SW 1271 (cell line): ENCODE data around the gene ASPSCR1.
"Not testable (repeated sequence)": the region's sequence is repeated elsewhere in the genome, so short reads cannot be mapped to it uniquely, and the experiment has no call there.

Experiments used
- DNase-seq, 2 experiments: peaks; one replicate each; lab custom pipeline; 2025; lab: John Stamatoyannopoulos, UW

The ASPSCR1 gene

DNA sequence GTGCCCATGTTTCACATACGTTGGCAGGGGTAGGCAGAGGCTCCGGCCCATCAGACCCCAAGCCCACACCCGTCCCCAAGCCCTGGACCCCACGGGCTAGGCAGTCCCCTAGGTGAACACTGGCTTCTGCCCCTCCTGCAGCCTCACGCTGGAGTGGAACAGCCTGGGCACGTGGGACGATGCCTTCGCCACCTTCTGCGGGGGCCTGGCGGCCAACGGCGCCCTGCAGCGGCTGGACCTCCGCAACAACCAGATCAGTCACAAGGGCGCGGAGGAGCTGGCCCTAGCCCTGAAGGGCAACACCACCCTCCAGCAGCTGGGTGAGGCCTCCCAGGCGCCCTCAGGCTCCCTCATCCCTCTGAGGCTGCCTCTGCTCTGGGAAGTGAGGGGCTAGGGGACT is 47.4 kb downstream of the ASPSCR1 start:
- no peak for DNase-seq

DNA sequence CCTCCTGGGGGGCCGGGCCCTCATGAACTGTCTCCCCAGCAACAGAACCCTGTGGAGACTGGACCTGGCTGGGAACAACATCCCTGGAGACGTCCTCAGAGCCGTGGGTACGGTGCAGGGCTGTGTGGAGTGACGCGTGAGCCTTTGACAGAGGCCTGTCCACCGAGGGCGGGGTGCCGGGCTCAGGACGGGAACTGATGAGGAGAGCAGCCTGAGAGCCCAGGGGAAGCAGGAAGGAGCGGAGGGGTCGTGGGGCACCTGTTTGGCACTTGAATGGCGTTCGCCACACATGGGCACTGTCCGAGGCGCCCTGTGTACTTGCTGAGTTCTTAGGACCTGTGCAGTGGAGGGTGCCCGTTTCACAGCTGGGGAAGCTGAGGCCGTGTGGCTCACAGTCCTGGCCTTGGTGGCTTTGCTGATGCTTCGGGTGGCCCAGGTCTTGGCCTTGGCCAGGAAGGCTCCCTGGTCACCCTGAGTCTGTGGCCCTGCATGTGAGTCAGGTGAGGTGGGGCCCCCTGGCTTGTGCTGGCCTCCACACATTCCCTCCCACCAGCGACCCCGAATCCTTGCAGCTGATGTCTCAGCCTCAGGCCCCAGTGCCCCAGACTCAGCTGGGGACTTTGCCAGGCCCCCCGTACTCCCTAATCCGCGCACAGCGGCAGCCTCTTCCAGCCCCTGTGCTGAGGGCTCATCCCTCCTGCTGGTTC is 48.1 kb downstream of the ASPSCR1 start:
- no peak for DNase-seq

DNA sequence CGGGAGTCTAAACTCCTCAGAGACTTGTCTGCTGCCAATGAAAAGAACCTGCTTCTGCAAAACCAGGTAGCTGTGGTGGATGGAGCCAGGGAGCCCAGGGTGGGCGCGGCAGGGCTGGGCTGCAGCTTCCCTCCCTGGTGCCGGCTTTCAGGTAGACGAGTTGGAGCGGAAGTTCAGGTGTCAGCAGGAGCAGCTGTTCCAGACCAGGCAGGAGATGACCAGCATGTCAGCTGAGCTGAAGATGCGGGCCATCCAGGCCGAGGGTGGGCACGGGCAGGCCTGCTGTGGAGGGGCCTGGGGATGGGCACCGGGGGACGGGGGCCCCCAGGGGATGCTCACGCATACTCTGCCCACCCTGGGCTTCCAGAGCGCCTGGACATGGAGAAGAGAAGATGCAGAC is 50.8 kb downstream of the ASPSCR1 start:
- DNase-seq, result no peak

DNA sequence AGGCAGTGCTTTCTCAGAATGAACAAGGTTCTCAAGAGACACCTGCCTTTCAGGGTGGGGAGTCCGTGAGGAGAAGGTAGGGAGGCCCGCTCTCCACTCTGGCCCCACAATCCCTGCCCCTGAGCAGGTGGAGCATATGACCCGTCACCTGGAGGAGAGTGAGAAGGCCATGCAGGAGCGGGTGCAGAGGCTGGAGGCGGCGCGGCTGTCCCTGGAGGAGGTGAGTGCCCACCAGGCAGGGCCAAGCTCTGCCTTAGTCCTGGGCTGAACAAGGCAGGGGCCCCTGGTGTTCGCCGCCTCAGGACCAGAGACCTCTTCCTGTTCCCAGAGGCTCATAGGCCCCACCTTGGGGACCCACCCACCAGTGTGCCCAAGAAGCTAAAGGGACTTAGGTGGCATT is 51.5 kb downstream of the ASPSCR1 start:
- no peak for DNase-seq

DNA sequence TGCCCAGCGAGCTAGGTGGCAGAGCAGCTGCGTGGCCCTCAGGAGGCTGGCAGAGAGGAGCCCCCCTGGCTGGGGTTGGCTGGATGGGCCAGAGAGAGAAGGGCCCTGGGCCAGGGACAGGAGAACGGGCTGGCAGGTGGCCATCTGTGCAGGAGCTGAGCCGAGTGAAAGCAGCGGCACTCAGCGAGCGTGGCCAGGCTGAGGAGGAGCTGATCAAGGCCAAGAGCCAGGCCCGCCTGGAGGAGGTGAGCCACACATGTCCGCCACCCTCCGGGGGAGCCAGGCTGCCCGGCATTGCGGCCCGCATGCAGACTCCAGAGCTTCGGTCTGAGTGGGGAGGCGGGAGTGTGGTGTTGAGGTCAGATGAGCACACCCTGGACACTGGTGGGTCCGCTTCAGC is 52.0 kb downstream of the ASPSCR1 start:
- DNase-seq, result no peak

DNA sequence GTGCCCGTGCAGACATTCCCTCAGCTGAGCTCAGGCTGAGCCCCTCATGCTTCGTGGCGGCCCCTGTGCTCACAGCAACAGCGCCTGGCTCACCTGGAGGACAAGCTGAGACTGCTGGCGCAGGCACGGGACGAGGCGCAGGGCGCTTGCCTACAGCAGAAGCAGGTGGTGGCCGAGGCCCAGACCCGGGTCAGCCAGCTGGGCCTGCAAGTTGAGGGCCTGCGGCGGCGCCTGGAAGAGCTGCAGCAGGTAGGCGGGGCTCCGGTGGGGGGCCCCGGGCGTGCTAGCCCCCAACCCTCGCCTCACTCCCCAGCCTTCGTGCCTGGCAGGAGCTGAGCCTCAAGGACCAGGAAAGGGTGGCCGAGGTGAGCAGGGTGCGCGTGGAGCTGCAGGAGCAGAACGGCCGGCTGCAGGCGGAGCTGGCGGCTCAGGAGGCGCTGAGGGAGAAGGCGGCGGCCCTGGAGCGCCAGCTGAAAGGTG is 52.6 kb downstream of the ASPSCR1 start:
- no peak for DNase-seq

DNA sequence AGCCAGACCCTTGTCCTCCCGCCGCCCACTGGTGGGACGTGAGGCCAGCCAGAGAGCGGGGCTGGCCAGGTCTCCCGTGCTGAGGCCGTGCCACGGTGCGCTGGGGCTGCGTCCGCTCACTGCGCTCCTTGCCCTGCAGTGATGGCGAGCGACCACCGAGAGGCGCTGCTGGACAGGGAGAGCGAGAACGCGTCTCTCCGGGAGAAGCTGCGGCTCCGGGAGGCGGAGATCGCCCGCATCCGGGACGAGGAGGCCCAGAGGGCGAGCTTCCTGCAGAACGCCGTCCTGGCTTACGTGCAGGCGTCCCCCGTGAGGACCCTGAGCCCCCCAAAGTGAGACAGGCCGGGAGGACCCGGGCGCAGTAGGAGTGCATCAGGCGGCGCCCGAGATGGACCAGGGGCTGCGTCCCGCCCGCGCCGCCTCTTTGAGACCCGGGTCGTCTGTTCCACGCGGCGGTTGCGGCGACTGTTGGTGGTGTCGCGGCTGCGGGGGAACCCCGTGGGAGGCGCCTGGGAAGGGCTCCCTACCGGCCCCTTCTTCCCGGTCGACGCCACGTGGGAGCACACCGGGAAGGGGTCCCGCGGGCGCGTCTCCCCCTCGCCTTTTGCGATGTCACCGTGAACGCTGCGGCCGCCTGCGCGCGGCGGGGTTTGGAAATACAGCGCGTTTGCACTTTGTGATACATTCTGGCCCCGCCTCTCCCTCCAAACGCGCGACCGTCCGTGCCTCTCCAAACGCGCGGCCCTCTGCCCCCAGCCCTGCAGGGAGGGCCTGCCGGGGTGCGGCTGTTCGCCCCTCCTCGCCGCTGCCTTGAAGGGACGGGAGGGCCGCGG is 53.3 kb downstream of the ASPSCR1 start:
- DNase-seq, result peak; percentile 53 to 63

DNA sequence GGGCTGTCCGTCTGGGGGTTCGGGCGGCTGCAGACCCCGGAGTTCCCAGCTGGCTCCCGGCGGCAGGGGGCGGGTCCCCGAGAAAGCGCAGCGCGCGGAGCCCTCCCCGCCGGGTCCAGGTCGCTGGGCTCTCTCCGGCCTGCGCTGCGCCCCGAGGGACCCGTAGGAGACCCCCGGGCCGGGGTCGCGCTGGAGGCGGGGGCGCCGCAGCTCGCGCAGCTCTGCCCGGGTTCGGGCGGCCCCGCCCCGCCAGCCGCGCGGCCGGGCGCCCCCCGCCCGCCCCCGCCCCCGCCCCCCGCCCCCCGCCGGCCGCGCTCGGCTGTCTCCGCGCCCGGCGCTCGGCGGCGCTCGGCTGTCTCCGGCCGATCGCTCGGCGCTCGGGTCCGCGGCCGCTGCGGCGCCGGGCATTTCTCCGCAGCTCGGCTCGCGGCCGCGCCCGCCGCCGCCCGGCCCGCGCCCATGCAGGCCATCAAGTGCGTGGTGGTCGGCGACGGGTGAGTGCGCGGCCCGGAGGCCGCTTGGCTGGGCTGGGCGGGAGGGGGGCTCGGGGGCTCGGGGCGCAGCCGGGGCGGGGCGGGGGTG is 54.0 kb downstream of the ASPSCR1 start, which contains the start of gene RAC3:
RAC3 (plus strand) TSS at position 376 of the 582 bp plus-strand sequence; CDS start at position 460, 84 bp downstream.
- peak in 1 of 2 experiments; percentile 5 for DNase-seq

DNA sequence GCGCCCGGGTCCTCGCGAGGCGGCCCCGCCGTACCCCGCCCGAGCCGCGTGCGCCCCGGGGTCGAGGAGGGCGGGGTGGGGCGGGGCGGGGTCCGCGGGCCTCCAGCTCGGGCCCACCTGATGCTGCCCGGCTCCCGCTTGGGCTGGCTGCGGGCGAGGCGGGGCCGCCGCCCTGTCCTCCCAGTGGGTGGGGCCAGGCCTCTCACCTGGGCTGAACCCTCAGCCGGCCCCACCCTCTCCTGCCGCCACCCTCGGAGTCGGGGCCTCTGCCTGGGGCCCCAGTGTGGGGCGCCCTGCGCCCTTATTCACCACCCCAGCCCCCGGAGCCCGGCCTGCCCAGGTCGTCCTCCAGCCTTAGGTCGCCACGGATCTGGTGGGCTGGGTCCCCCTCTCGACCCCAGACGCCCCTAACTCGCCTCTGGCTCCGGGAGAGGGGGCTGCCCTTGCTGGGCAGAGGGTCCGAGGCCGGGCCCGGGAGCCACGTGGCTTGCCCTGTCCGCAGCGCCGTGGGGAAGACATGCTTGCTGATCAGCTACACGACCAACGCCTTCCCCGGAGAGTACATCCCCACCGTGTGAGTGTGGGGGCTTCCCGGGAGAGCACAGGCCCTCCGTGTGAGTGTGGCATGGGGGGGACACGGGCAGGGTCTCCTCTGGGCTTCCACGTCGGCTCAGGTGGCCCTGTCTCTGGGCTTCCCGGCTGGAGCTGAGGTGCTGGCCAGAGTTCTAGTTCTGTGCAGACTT is 54.6 kb downstream of the ASPSCR1 start:
- peak in 1 of 2 experiments; percentile 14 for DNase-seq

DNA sequence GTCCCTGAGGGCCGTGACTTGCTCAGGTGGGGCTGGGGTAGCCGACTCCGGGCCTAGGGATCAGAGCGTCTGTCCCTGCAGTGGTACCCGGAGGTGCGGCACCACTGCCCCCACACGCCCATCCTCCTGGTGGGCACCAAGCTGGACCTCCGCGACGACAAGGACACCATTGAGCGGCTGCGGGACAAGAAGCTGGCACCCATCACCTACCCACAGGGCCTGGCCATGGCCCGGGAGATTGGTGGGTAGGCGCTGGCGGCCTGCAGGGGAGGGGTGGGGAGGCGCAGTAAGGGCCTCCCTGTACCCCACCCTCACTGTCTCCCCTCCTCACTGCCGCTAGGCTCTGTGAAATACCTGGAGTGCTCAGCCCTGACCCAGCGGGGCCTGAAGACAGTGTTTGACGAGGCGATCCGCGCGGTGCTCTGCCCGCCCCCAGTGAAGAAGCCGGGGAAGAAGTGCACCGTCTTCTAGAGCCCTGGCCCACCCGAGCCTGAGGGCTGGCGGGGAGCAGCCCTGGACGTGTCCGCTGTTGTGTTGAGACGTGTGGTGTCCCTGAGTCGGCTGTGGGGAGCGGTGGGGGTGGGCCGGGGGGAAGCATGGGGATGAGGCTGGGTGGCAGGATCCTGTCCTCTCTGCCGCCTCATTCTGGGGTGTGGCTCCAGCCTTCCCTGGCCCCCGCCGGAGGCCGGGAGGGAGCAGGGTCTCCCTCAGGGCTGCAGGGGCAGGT is 56.1 kb downstream of the ASPSCR1 start:
- DNase-seq, result no peak

DNA sequence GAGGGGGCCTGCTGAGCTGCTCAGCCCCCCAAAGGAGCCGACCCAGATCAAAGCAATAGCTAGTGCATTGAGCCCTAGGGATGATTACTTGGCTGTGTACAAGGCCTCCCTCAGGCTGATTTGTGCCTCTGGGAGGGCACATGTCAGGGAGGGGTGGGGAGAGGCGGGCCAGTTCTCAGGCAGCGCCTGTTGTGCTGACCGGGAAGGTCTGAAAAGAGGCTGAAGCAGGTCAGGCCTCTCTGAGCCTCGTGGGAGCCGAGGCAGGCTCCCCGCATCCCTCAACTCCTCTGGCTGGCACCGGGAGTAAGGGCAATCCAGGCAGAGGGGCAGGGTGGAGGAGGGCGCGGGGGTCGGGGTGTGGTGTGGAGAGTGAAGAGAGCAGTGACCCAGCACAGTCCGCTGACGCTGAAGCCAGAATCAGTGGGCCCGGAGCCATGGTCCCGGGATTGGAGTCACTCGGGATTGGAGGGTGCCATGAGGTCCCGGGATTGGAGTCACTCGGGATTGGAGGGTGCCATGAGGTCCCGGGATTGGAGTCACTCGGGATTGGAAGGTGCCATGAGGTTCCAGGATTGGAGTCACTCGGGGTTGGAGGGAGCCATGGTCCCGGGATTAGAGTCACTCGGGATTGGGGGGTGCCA is 57.1 kb downstream of the ASPSCR1 start:
- DNase-seq, result no peak

DNA sequence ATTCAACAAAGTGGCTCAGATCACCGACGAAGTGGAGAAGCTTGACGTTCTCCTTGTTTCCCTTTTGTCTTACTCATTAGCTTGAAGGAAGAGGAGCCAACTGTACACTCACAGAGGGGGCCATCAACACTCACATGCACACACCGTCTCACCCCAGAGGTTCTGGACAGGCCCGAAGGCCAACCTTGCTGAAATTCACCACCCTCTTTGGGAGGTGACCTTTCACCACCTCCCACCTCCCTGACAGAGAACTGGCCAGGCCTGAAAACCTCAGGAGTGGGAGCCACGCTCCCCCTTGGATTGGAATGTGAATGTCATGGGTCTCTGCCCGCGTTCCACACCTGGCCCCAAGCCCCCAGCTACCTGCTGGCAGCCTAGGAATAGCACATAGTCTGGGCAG is 58.1 kb downstream of the ASPSCR1 start:
- no peak for DNase-seq

DNA sequence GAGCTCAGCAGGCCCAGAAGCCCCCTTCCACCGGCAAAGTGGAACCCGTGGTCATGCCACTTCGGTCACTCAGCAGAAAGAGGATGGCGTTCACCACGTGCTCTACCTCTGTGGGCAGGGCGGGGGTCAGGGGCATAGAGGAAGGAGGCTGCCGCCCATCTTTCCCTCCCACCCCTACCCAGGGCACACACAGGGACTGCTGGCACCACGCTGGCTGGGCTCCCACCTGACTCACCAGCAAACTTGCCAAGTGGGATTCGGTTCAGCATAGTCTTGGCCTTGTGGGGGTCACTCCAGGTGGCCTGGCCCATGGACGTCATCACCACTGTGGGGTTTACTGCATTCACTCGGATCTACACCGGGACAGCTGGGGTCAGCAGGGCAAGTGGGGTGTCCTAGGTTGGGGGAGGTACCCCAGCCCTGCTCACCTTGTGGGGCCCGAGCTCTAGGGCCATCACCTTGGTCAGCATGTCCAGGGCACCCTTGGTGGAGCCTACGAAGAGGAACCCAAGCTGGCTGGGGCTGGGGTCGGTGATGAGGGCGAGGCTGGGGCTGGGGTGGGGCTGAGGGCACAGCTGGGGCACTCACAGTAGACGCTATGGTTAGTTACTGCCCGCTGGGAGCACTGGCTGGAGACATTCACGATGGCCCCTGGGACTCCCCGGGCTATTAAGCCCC is 58.7 kb downstream of the ASPSCR1 start:
- DNase-seq, result no peak

DNA sequence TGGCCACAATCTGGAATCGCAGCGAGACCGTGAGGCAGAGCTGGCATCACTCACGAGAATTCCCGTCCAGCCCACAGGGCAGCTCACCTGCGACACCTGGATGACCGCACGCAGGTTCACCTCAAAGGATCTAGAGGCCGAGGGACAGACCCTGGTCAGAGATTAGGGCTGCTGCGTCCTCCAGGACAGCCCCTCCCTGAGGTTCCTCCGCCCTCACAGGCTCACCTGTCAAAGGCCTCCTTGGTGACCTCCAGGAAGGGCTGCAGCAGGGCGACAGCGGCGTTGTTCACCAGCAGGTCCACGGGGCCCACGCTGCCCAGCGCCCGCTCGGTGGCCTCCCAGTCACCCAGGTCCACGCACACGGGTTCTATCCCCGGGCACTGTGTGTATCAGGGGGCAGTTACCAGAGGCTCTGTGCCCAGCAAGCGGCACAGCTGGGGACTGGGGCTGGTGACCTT is 59.2 kb downstream of the ASPSCR1 start:
- no peak for DNase-seq

DNA sequence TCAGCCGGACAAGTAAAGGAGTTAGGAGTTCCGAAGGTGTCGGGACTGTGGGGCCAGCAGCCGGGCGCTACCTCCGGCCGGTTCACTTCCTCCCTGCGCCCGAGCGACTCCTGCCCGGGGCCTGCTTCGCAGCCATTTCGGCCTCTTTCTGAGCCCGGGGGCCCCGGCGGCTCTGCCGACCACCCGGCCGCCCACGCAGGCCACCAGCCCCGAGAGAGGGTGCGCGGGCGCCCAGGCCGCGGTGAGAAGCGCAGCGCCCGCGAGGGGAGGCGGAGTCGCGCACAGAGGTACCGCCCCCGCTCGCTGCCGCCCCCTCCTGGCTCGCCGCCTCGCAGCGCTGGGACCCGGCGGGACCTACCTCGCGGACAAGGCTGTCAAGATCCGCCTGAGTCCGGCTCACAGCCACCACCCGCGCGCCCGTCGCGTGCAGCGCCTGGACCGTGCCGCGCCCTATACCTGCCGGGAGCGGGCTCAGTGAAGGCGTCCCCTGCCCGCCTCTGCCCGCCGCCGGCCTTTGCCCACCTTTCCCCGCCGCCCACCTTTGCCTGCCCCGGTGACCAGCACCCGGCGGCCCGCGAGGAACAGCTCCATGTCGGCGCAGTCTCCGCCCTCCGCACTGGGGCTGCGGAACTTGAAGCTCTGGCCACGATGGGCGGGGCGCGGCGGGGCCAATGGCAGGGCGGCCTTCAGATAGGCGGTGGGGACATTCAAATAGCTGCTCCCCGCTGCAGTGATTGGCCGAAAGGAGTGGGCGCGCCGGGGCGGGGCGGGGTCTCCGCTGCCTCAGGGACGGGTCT is 59.9 kb downstream of the ASPSCR1 start, which contains the start of gene DCXR:
DCXR (minus strand) TSS at position 606 of the 797 bp plus-strand sequence; CDS start at position 591, 15 bp downstream.
- DNase-seq, result peak; percentile 86 to 95

DNA sequence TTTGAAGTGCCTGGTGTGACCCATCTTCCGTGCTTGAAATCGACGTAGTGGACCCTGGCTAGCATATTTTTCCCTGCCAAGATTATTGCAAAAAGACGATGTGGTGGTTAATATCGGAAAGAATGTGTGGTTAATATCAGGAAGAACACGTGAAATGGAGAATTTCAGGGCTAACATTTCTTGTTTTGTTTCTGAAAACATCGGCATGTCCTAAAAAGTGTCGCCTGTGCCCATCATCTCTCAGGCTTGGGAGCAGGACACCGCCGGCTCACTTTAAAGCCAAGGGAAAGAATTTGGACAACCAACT is 60.4 kb downstream of the ASPSCR1 start:
- DNase-seq, result no peak

DNA sequence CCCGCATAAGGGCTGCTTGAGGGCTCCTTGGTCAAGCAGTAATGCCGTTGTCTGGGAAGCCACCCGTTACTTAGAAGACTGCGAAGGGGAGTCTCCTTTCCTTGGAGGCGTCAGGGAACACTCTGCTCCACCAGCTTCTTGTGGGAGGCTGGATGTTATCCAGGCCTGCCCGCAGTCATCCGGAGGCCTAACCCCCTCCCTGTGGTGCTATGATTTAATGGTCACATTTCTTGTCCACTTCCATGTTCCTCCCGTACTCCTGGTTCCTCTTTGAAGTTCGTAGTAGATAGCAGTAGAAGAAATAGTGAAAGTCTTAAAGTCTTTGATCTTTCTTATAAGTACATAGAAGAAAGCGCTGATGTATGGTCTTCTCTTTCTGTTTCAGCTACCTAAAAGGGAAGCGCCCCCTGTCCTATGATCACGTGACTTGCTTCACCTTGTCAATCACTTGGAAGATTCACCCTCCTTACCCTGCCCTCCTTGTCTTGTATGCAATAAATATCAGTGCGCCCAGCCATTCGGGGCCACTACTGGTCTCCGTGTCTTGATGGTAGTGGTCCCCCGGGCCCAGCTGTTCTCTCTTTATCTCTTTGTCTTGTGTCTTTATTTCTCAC is 61.5 kb downstream of the ASPSCR1 start:
- DNase-seq, result not testable (repeated sequence)

DNA sequence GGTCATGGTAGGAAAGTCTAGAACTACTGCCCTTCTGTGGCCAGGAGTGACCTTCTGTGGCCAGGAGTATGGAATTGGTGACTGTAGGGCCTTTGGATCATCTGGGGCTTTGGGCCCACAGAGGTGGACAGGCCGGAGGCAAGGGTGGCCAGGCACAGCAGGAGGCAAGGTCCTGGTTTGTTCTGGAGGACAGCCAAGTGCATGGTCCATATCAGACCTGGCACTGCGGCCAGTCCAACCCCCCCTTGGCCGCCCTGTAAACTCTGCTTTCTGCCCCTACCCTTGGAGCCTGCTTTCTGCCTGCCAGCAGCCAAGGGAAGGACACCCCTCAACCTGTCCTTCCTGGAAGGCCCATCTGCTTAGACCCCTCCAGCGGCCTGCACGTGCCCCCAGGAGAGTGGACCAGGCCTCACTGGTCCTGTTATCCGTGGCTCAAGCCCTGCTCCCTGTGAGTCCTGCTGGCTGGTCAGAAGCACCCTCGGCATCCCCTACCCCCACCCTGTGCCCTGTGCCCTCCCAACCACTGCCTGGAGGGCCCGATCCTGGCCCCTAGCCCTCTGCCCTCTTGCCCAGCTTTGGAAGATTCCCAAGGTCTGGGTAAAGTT is 62.4 kb downstream of the ASPSCR1 start:
- no peak for DNase-seq
